GM18861 (cell line): ENCODE measurements around the gene PSG1.
"Not testable (repeated sequence)": the region's sequence is repeated elsewhere in the genome, so short reads cannot be mapped to it uniquely, and the experiment has no call there.

Experiments
- ATAC-seq: cut with Tn5 transposase; IDR thresholded peaks from one replicate; pipeline ENCODE4 v1.9.1; 2021; ENCODE audit not compliant: unreplicated experiment

PSG1 gene

DNA sequence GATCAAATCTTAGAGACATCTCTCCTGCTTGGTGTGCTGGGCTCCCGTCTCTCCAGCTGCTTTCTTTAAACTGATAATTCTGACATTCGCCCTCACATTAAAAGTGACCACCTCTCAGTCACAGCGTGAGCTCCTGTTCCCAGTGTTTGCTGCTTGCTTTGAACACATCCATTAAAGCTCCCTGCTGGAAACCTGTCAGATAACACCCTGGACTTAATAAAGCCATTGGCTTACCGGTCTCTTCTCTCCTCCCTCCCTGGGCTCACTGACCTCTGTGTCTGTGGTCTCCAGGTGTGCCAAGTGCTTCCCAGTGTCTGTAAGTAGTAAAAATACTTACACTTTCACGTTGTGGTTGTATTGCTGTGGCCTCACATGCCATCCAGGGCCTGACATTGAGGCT, 2.5 kb upstream of the PSG1 start:
- not testable (repeated sequence) for ATAC-seq

DNA sequence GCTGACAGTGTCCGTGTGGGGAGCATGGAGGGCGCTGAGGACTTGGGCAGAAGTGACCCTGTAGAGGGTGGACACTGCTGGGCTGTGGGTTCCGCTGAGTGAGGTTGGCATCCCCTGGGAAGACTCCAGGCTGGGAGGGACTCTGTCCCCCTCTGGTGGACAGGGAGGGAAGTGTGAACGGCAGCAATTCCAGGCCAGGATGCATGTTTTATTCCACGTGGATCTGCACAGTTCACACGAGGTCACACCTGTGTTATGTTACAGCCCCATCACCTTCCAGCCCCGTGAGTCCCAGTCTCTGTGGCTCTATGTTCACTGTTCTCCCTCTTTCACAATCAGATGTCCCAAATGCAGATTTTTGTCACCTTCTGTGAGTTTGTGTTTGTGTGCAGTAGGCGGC, 1.8 kb upstream of the PSG1 start:
- ATAC-seq = not testable (repeated sequence)

DNA sequence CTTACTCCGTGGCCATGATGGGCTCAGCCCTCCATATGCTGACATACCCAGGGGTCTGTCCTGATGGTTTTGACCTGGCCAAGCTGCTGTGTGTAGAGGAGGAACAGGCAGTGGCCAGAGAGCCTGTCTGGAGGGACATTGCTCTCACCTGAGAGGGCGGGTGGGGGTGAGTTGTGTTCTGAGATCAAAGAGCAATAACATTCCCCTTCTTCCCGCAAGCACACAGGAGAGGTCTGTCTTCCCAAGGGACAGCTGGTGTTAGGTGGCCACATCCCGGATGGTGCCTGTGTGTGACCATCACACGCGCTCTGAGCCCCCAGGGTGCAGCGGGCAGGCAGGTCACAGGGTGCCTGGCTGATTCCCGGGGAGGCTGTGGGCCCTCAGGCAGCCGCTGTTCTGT, 1.1 kb upstream of the PSG1 start:
- not testable (repeated sequence) for ATAC-seq

DNA sequence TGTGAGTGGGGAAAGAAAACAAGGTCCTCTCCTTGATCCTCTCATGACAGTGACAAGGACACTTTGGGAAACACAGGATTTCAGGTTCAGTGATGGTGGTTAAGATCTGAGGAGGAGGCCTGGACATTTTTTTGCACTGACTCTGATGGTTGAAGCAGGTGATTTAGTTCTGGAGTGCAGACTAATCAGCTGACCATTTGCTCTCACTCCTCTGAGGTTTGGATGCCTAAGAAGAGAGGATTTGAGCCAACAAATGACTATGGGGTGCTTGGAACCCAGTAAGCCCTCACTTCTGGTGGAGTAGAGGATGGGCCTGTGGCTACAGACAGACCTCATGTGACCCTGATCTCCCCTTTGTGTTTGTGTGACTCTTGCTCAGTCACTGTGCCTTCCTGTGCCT, 2.9 kb downstream of the PSG1 start:
- ATAC-seq = not testable (repeated sequence)

DNA sequence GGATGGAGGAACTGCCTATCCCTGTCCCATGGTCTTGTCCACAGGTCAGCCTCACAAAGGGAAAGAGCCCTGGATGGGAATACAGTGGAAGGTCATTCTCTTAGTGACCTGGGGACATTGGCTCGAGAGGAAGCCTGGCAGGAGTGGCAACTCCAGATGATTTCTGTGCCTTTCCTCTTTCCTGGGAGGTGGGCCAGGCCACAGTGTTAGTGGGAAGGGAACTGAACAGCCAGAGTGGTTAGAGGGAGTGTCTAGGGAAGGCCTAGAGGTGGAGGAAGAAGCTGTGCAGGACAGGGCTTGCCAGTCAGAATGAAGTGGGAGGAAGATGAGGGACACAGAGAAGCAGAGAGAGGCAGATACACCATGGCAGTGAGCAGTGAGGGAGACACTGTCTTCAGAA, 3.6 kb downstream of the PSG1 start:
- not testable (repeated sequence) for ATAC-seq

DNA sequence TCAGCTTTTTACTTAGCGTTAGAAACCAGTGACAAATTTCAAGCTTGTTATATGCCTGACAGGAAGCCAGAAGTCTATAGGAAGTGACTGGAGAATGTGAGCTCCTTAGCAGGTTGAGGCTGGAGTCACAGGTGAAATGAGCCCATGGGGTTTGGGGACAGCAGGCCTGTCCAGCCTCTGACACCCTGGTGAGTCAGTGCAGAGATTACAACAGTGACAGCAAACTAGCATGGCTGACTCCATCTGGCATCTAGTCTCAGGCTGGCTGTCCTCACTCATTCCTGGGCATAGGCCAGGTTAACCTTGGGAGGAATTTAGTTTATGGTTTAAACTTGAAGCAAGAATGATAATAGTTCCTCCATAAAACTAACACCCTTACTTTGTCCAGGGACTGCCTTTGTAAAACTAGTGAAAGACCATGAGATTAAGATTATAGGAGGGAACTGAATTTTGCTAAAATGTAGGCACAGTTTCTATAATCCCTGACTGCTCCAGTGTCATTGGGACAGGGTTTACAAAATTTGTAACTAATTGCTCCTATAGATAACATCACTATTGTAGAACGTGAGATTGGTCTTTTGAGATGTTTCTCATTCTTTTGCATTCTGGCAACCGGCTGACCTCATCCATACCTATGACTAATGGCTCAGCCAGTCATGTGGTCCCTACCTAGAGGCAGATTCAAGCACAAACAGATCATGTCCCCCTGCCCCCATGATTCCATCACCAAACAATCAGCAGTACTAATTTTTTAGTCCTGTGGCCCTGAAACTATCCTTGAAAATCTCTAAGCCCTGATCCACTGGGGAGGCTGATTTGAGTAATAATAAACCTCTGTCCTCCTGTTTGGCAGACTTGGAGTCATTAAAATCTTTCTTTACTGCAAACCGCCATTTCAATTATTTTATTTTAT, 4.4 kb downstream of the PSG1 start:
- not testable (repeated sequence) for ATAC-seq

DNA sequence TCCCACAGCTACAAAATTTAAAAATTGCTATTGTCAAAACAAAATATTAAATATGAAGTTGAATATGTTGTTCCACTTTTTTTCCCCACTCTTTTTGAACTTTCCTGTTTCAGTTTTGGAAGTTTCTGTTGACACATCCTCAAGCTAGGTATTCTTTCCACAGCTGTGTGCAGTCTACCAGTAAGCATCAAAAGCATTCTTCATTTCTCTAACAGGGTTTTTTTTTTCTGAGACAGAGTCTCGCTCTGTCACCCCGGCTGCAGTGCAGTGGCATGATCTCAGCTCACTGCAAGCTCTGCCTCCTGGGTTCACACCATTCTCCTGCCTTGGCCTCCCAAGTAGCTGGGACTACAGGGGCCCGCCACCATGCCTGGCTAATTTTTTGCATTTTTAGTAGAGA, 5.4 kb downstream of the PSG1 start:
- ATAC-seq = not testable (repeated sequence)

DNA sequence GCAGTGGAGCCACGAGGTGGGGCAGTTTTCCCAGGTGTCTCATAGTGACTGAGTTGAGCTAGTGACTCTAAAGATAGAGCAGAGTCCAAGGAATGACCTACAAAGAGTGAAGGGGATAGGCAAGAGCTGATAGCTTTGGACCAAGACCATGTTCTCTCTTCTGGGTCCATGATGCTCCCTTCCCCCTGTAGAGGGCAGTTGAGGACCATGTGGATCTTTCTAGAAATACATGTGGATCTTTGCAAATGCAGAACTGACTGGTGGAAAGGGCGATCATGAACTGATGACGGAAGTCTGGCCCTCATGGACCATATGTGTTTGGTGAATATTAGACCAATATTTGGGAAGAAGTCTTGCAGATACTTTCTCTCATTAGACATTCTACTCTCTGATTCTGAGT, 6.9 kb downstream of the PSG1 start:
- no peak for ATAC-seq

DNA sequence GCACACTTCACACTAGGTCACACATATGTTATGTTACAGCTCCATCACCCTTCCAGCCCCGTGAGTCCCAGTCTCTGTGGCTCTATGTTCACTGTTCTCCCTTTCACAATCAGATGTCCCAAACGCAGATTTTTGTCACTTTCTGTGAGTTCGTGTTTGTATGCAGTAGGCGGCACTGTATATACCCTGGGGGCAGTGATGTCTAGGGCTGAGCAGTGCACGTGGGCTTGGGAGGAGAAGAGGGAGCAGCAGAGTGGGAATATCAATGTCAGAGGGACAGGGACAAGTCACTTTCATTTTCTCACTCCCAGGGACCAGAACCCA, 22.0 kb downstream of the PSG1 start:
- ATAC-seq = no peak

DNA sequence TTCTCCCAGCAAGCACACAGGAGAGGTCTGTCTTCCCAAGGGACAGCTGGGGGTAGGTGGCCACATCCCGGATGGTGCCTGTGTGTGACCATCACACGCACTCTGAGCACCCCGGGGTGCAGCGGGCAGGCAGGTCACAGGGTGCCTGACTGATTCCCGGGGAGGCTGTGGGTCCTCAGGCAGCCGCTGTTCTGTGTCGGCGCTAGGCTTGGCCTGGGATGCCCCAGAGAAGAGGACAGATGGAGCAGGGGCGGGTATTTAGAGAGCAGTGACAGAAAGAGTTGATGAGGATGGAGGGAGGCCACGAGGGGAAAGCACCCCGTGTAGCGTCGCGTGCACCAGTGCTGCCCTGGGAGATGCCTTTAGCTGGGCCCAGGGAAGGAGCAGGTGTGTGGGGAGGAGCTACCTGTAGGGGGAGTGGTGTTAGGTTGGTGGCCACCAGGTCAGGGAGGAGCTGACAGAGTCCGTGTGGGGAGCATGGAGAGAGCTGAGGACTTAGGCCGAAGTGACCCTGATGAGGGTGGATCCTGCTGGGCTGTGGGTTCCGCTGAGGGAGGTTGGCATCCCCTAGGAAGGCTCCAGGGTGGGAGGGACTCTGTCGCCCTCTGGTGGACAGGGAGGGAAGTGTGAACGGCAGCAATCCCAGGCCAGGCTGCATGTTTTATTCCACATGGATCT, 22.5 kb downstream of the PSG1 start:
- ATAC-seq = not testable (repeated sequence)

DNA sequence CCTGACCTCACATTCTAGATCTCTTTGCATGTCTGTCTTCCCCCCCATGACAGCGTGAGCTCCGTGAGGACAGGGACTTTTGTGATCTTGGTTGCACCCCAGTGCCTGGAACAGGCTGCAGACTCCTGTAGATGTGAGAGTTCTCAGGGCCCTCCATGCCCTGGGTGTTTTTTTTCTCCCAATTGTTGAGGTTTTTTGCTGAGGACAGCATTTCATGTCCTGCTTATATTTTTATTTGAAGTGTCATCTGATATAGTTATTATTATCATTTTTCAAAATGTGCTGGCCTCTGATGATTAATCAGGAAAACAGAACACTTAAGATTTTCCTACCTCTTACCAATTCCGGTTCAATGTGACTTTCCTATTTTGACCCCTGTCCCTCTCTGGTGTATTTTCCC, 24.8 kb downstream of the PSG1 start:
- not testable (repeated sequence) for ATAC-seq

DNA sequence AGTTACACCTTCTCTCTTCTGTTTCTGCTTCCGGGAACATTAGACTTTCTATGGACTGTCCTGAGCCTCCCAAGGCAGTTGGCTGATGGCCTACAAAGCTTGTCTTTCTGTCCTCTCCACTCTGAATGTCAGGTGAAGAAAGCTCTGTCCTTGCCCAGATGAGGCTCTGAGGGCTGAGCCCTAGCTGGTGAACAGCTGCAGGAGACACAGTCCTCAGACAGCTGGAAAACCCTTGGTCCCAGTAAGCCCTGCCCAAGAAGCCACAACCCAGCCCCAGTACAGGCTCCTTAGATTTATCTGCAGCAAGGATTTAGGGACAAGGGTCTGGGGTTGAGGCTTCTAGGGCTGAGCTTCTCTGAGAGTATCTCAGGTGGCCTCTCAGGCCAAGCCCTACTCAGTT, 26.3 kb downstream of the PSG1 start:
- not testable (repeated sequence) for ATAC-seq

DNA sequence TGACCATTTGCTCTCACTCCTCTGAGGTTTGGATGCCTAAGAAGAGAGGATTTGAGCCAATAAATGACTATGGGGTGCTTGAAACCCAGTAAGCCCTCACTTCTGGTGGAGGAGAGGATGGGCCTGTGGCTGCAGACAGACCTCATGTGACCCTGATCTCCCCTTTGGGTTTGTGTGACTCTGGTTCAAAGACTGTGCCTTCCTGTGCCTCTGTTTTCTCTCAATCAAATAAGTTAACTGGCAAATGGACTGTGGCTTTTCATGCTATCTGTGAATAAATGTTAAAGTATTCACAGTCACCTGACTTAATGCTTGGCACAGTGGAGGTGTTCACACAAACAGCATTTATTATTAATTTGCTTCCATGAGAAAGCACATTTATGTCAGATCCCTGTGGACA, 26.7 kb downstream of the PSG1 start:
- not testable (repeated sequence) for ATAC-seq

DNA sequence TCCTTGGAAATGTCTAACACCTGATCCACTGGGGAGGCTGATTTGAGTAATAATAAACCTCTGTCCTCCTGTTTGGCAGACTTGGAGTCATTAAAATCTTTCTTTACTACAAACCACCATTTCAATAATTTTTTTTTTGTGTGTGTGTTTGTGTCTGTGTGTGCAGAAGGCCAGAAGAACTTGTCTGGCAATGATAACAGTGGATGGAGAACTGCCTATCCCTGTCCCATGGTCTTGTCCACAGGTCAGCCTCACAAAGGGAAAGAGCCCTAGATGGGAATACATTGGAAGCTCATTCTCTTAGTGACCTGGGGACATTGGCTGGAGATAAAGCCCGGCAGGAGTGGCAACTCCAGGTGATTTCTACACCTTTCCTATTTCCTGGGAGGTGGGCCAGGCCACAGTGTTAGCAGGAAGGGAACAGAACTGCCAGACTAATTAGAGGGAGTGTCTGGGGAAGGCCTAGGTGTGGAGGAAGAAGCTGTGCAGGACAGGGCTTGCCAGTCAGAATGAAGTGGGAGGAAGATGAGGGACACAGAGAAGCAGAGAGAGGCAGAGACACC, 27.7 kb downstream of the PSG1 start:
- ATAC-seq = not testable (repeated sequence)

DNA sequence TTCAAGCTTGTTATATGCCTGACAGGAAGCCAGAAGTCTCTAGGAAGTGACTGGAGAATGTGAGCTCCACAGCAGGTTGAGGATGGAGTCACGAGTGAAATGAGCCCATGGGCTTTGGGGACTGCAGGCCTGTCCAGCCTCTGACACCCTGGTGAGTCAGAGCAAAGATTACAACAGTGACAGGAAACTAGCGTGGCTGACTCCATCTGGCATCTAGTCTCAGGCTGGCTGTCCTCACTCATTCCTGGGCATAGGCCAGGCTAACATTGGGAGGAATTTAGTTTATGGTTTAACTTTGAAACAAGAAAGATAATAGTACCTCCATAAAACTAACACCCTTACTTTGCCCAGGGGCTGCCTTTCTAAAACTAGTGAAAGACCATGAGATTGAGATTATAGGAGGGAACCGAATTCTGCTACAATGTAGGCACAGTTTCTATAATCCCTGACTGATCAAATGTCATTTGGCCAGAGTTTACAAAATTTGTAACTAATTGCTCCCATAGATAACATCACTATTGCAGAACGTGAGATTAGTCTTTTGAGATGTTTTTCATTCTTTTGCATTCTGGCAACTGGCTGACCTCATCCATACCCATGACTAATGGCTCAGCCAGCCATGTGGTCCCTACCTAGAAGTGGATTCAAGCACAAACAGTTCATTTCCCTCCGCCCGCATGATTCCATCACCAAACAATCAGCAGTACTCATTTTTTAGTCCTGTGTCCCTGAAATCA, 28.4 kb downstream of the PSG1 start:
- no peak for ATAC-seq

DNA sequence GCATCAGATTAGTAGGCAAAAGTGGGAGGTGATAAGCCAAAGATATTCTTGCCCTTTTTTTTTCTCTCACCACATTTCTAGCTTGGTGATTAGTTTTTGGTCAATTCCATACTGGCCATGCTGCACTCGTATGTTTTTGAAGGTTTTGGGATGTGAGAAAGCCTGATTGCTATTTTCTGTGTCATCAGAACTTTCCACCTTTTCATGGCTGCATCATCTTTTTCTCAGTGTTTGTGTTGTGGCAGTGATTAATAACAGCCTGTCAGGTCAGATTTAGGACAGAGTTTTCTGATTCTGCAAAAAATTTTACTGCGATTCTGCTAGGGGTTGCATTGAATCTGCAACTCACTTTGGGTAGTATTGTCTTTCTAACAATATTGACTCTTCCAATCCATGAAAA, 32.9 kb downstream of the PSG1 start:
- ATAC-seq = no peak

DNA sequence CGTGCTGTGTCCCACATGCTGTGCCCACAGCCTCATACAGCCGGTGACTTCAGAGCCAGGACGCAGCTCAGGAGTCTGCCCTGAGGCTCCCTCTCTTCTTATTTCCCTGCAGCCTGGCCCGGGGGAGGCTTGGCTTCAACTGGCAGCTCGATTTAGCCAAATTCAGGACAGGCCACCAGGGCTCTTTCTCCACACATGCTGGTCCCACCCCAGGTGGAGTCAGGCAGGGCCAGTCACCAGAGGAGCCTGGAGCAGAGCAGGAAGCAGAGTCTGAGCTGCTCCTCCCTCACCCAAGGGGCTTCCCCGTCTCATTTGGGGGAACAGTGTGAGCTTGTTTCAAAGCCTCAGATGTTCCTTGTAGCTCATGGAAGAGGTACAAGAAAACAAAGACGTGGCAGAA, 35.9 kb downstream of the PSG1 start:
- ATAC-seq = not testable (repeated sequence)

DNA sequence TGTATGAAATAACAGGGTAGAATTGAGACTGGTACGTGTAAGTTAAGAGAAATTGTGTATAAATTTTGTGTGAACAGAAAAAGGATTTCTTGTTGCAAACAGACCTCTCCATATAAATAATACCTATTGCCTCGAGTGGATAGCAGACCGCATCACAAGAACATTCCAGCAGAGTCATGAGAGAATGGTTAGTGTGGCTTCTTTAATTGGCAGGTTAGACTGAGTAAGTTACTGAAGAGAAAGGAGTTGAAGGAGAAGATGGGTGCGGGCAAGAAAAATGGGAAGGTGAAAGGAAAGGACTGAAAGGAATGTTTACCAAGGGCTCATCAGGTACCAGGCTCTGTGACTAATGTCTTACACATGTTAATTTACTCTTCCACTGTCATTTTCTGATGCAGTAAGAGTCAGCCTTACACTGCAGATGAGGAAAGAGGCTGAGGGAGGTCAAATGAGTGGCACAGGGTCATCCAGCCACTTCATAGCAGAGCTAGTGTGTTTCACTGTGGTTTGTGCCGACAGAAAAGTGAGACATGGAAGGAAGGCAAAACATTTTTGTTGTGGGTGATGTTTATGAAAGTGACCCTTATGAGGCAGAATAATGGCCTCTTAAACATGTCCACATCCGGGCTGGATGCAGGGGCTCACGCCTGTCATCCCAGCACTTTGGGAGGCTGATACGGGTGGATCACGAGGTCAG, 46.6 kb downstream of the PSG1 start:
- not testable (repeated sequence) for ATAC-seq

DNA sequence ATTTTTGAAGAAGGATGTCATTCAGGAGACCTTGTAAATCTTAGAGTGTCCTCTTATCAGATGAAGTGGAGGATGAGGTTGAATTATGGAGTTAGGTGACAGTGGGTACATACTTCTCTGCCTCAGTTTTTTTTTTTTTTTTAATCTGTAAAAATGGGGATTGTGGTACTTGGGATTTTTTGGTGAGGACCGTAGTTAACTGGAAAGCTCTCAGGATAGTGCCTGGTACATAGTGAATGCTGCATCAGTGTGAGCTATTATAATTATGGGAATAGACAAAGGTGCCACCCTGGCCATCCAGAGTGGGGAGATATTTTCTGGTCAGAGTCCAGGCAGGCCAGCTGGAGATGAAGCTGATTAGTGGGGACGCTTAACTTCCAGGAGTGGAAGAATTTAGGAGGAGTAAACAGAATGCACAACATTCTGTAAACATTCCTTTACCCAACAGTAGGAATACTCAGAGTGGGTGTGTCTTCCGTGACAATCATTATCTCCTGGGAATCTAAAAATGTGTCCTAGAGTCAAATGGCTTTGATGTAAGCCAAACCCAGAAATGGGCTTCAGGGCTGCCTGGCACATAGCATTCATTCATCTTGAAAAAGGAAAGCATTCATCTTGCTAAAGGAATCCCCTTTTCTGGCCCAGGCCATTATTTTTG, 47.4 kb downstream of the PSG1 start:
- not testable (repeated sequence) for ATAC-seq
